PC-9 (cell line): Measurements from ENCODE around the gene ABAT.

Source experiments
- CTCF ChIP-seq: fragments of 200-600 bp; sonication (generic); conservative IDR thresholded peaks from 2 replicates; pipeline ENCODE4 v1.6.1; 2017; ENCODE audit warnings: mixed run types, antibody characterized with exemption, mild to moderate bottlenecking, moderate library complexity
- EZH2 ChIP-seq: fragments of 200-600 bp; sonication (generic); IDR thresholded peaks from 2 replicates; pipeline ENCODE4 v1.8.0; 2017; ENCODE audit warnings: antibody characterized with exemption, low read depth

- no peak for TF ChIP-seq CTCF
- TF ChIP-seq EZH2: no peak
Measured at GRCh38 chr16:8696880-8697279, 22.5 kb downstream of the ABAT start.
